ENCODE results near the gene CELF3. TPM values are rescaled to one million over a fixed set of nuclear protein-coding genes. Genes with fewer than 3 reads are reported as not detected.
"Not testable (repeated sequence)": the region's sequence is repeated elsewhere in the genome, so short reads cannot be mapped to it uniquely, and the experiment has no call there.

CELF3 gene
- total RNA-seq, 1 donor from 2014 or later, result 22.0 TPM

DNA sequence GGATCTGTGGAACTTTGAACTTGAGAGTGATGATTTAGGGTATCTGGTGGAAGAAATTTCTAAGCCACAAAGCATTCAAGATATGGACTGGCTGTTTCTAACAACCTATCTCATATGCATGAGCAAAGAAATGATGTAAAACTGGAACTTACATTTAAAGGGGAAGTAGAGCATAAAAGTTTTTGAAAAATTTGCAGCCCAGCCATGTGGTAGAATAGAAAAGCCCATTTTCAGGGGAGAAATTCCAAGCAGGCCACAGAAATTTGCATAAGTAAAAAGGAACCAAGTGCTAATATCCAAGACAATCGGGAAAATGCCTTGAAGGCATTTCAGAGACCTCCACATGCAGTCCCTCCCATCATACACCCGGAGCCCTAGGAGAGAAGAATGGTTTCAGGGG is 20.4 kb upstream of the CELF3 start:
- TF ChIP-seq, protein P1, sequence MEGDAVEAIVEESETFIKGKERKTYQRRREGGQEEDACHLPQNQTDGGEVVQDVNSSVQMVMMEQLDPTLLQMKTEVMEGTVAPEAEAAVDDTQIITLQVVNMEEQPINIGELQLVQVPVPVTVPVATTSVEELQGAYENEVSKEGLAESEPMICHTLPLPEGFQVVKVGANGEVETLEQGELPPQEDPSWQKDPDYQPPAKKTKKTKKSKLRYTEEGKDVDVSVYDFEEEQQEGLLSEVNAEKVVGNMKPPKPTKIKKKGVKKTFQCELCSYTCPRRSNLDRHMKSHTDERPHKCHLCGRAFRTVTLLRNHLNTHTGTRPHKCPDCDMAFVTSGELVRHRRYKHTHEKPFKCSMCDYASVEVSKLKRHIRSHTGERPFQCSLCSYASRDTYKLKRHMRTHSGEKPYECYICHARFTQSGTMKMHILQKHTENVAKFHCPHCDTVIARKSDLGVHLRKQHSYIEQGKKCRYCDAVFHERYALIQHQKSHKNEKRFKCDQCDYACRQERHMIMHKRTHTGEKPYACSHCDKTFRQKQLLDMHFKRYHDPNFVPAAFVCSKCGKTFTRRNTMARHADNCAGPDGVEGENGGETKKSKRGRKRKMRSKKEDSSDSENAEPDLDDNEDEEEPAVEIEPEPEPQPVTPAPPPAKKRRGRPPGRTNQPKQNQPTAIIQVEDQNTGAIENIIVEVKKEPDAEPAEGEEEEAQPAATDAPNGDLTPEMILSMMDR (conservative IDR thresholded peaks at IDR 0.05), result no peak
- no peak overlapping the region for H3K4me3 Mint-ChIP-seq
- H3K9me3 Mint-ChIP-seq, result peaks cover 10% of the 10 kb centered on the region
- DNase-seq (ENCODE audit: low read depth, low spot score), result no peak
- peaks cover 16% of the 10 kb centered on the region for H3K27me3 Mint-ChIP-seq (ENCODE audit: low read depth)
- H3K4me1 Mint-ChIP-seq, result no peaks in the 10 kb centered on the region
- no peak overlapping the region for H3K27ac Mint-ChIP-seq (ENCODE audit: unreplicated experiment)
- no peaks in the 10 kb centered on the region for H3K36me3 Mint-ChIP-seq (ENCODE audit: low read depth)

DNA sequence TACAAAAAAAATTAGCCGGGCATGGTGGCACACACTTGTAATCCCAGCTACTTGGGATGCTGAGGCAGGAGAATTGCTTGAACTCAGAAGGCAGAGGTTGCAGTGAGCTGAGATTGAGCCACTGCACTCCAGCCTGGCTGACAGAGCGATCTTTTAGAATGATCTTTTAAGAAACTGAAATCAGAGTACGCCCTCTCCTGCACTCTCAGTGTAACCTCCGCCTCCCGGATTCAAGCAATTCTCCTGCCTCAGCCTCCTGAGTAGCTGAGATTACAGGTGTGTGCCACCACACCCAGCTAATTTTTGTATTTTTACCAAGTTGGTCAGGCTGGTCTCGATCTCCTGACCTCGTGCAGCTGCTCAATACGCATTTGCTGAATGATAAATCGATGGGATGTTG is 17.4 kb upstream of the CELF3 start:
- H3K27me3 Mint-ChIP-seq (ENCODE audit: low read depth); DNase-seq (ENCODE audit: low read depth, low spot score); H3K4me1 Mint-ChIP-seq; H3K4me3 Mint-ChIP-seq; H3K36me3 Mint-ChIP-seq (ENCODE audit: low read depth); H3K9me3 Mint-ChIP-seq; H3K27ac Mint-ChIP-seq (ENCODE audit: unreplicated experiment): not testable (repeated sequence)

DNA sequence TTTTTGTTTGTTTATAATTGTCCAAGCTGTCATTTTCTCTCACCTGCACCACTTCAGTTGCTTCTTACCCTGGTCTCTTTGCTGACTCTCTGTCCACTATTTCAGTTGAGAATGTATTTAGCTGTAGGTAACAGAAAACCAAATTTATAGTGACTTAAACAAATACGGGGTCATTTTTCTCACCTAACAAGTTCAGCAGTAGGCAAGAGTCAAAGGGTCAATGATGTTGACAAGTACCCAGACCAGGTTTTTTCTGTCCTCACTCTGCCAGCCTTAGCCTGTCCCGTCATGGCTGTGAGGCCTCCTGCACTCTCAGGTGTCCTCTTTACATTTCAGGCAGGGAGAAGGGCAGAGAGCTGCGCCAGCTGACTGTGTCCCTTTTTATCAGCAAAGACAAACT is 16.5 kb upstream of the CELF3 start:
- H3K4me3 Mint-ChIP-seq, result no peak overlapping the region
- TF ChIP-seq, protein P1 (conservative IDR thresholded peaks at IDR 0.05), result no peak
- H3K36me3 Mint-ChIP-seq (ENCODE audit: low read depth), result no peaks in the 10 kb centered on the region
- no peak overlapping the region for H3K27ac Mint-ChIP-seq (ENCODE audit: unreplicated experiment)
- peaks cover 10% of the 10 kb centered on the region for H3K4me1 Mint-ChIP-seq
- DNase-seq (ENCODE audit: low read depth, low spot score), result no peak
- peaks cover 18% of the 10 kb centered on the region for H3K27me3 Mint-ChIP-seq (ENCODE audit: low read depth)
- peaks cover 9% of the 10 kb centered on the region for H3K9me3 Mint-ChIP-seq

DNA sequence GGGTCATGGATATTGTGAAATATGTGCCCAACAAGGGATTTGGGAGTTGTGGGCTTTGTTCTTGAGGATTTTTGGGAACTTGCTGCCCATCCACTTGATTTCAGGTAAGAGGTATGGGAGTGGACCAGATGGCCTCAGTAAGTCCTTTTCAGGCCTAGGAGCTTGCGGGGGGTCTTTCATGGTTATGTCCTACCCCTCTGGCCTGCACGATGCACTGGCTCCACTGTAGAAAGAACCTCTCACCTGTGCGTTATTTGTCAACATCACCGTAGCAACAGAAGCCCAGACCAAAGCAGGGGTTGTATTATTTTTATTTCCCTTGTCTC is 13.3 kb upstream of the CELF3 start:
- Mint-ChIP-seq H3K4me3 (no peak overlapping the region), H3K36me3 (ENCODE audit: low read depth) (no peaks in the 10 kb centered on the region), H3K27me3 (ENCODE audit: low read depth) (peaks cover 48% of the 10 kb centered on the region), H3K27ac (ENCODE audit: unreplicated experiment) (no peak overlapping the region), H3K4me1 (peaks cover 12% of the 10 kb centered on the region), H3K9me3 (no peaks in the 10 kb centered on the region)
- no peak for DNase-seq (ENCODE audit: low read depth, low spot score)
- TF ChIP-seq, protein P1 (conservative IDR thresholded peaks at IDR 0.05), result no peak

DNA sequence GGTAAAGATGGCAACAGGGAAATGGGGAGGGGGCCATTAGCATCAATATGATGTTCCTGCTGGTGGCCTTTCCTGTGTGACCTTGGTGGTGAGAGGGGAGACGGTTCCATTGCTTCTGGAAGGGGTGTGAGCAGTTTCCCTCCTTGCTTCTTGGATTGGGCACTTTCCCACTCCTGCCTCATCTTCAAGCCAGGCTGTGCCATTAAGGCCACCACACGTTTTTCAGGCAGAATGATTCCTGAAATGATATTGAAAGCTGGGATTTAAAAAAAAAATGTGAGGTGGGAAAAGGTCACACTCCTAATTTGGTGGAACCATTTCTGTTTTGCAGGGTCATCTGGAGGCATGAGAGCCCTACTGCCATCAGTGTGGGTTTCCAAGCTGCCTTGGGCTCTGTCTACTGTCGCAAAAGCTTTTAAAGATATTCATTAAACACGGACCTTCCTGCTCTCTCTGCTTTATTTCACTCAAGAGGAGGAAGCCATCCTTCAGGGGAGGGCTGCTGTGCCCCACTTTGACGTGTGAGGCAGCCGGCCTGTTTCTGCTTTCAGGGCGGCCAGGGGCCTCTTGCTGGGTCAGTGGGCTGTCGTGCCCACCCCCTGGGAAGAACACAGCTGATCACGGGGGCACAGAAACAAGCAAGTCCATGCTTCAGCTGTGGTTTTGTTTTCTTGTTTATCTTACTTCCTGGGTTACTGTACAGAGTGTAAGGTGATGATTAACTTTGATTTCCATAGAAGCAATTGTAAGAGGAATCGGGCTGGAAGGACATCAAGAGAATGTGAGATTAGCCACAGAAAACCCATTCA is 12.8 kb upstream of the CELF3 start:
- Mint-ChIP-seq H3K4me3 (no peak overlapping the region), H3K4me1 (peaks cover 12% of the 10 kb centered on the region), H3K27me3 (ENCODE audit: low read depth) (peaks cover 50% of the 10 kb centered on the region), H3K36me3 (ENCODE audit: low read depth) (no peaks in the 10 kb centered on the region), H3K27ac (ENCODE audit: unreplicated experiment) (no peak overlapping the region), H3K9me3 (no peaks in the 10 kb centered on the region)
- no peak for DNase-seq (ENCODE audit: low read depth, low spot score)
- TF ChIP-seq, protein P1 (conservative IDR thresholded peaks at IDR 0.05), result no peak

DNA sequence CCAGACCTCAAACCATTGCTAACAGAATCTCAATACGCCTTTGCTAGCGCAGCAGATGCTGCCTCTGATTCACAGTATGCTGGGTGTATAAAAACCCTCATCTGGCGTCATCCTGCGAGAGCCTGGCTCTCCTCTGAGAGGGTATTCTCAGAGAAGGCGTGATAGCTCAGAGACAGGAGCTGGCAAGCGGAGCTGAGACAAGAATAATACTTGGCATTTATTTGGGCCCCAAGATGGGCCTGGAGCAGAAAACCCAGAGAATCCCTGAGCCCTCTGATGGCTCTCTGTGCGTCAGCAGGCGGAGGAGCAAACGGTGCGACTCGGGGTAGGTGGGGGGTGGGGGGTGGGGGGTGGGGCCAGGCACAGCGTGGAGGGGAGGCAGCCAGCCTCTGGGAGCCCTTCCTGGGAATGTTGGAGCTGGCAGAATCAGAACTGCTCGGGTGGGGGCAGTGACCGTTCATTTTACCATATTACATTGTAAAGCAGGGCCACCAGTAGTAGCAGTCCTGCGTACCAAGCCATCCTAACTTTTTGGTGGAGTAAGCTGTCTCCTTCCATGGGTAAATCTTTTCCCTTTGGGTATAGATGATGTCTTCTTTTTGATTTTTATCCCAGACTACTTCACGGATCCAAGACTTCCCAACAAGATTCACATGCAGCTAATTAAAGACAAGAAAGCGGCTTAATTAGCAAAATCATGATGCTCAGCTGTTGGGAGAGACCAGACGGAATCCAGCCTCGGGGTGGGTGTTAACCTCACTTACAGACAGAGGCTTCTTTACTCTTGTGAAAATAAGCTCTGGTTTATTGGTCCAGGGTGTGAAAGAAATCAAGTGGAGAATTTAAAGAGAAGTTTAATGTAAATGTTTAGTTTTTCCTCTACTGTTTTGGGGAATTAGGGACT is 11.8 kb upstream of the CELF3 start:
- H3K36me3 Mint-ChIP-seq (ENCODE audit: low read depth), result no peaks in the 10 kb centered on the region
- DNase-seq (ENCODE audit: low read depth, low spot score), result no peak
- no peak overlapping the region for H3K27ac Mint-ChIP-seq (ENCODE audit: unreplicated experiment)
- H3K27me3 Mint-ChIP-seq (ENCODE audit: low read depth), result peaks cover 60% of the 10 kb centered on the region
- TF ChIP-seq, protein P1 (conservative IDR thresholded peaks at IDR 0.05), result no peak
- no peak overlapping the region for H3K4me3 Mint-ChIP-seq
- no peaks in the 10 kb centered on the region for H3K9me3 Mint-ChIP-seq
- peaks cover 12% of the 10 kb centered on the region for H3K4me1 Mint-ChIP-seq

All from neural crest cell (in vitro differentiated cells).